ACC112 (cell line): ENCODE data around the gene ZBTB44.

Source experiments
- H2AFZ ChIP-seq: fragments of 200-600 bp; sonication (generic); one replicate; pipeline ENCODE4 v1.6.0; 2017; ENCODE audit warnings: antibody characterized with exemption, low read length; ENCODE audit not compliant: unreplicated experiment
- H3K27ac ChIP-seq: fragments of 200-600 bp; sonication (generic); 2 replicates; pipeline ENCODE4 v1.5.1; 2014; ENCODE audit warnings: low read depth, mild to moderate bottlenecking, antibody characterized with exemption, low read length, moderate library complexity
- H3K27me3 ChIP-seq: fragments of 200-600 bp; sonication (generic); 2 replicates; pipeline ENCODE4 v1.6.1; 2014; ENCODE audit warnings: mild to moderate bottlenecking, antibody characterized with exemption, low read length, moderate library complexity, mixed read lengths; ENCODE audit not compliant: insufficient read depth
- H3K36me3 ChIP-seq: fragments of 200-600 bp; sonication (generic); 2 replicates; pipeline ENCODE4 v1.6.1; 2016; ENCODE audit warnings: mild to moderate bottlenecking, antibody characterized with exemption, low read length, moderate library complexity, mixed read lengths; ENCODE audit not compliant: insufficient read depth
- H3K4me1 ChIP-seq: fragments of 200-600 bp; sonication (generic); one replicate; pipeline ENCODE4 v1.6.1; 2016; ENCODE audit warnings: low read length, mixed read lengths; ENCODE audit not compliant: insufficient read depth, unreplicated experiment, control insufficient read depth
- H3K4me3 ChIP-seq: fragments of 200-600 bp; sonication (generic); 2 replicates; pipeline ENCODE4 v1.5.1; 2014; ENCODE audit warnings: mild to moderate bottlenecking, low read depth, low read length
- H3K79me2 ChIP-seq: fragments of 200-600 bp; sonication (generic); one replicate; pipeline ENCODE4 v1.6.0; 2016; ENCODE audit warnings: low read length; ENCODE audit not compliant: control insufficient read depth, unreplicated experiment, insufficient read depth

Gene ZBTB44

DNA sequence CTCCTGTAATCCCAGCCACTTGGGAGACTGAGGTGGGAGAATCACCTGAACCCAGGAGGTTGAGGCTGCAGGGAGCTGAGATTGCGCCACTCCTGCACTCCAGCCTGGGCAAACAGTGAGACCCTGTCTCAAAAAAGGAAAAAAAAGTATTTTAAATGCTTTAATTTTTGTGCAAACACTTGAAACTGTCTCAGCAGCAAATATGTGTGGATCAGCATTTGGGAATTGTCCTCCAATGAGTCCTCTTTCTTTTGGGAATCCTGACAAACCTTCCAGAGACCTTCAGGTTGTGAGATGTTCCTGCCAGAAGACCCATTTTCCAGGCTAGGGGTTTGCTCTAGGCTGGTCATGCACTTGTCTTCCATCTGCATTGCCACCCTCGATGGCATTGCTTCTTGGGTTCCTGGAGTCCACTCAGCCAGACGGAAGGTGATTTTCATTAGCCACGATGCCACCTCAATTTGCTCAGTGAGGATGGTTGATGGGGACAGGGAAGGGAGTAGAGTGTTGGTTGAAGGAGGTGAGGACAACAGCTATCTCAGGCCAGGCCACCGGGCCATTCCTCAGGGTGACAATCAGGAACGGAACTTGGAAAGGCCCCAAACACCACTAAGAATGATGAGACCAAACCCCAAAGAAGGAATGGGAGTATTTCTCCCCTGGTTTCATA, 99.7 kb downstream of the ZBTB44 start:
- Histone ChIP-seq H3K27me3 (peaks cover 24% of the 10 kb centered on the region), H3K4me1 (no peaks in the 10 kb centered on the region)

DNA sequence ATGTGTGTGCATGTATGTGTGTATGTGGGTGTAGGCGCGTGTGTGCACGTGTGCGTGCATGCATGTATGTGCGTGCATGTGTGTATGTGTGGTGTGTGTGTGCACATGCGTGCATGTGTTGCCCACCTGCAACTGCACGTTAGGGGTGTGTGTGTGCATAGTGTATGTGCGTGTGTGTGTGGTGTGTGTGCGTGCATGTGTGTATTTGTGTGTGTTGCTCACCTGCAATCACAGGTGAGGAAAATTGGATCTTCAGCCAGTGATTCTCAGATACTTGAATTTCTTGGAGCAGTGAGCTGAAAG, 100.8 kb downstream of the ZBTB44 start:
- Histone ChIP-seq H3K4me3 (no peak overlapping the region), H3K36me3 (no peaks in the 10 kb centered on the region), H3K27ac (no peak overlapping the region), H2AFZ (no peak overlapping the region), H3K79me2 (no peaks in the 10 kb centered on the region), H3K4me1 (no peaks in the 10 kb centered on the region), H3K27me3 (peaks cover 24% of the 10 kb centered on the region)

More for the DNA sequence above, 99.7 kb downstream of the ZBTB44 start:
- Histone ChIP-seq H3K36me3 (no peaks in the 10 kb centered on the region), H3K4me3 (no peak overlapping the region), H3K27ac (no peak overlapping the region), H3K79me2 (no peaks in the 10 kb centered on the region), H2AFZ (no peak overlapping the region)

DNA sequence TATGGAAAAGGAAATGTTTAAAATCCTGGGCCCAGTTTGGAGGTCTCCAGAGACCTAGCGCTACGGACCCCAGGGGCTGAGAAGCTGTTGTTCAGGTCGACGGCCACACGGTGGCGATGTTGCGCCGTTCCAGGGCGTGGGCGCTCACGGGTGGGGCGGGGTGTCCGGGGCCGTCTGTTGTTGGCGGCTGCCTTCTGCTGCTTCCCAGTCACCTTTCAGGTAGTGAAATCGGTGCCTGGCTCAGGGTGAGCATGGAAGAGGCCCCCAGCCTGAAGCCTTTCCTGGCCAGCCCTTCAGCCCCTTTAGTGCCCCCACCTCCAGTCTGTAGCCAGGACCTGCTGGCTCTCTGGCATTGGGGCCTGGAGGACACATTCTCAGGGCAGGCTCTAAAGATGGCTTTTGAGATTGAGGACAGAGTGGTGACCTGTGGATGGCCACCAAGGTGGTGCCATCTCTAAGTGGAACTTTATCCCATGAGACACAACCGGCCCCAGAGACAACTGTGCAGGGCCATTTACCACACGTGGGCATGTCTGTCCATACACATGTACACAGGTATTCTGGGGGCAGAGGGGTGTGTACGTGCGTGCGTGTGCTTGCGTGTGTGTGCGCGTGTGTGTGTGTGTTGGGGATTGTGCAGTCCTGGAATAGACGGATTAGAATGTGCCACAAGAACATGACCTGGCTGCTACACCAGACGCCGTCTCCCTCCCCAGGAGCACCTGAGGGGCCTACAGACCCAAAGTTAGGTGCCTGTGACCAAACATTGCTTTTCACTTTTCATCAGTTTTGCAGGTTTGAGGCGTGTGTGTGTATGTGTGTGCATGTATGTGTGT, 101.4 kb downstream of the ZBTB44 start:
- H3K4me1 ChIP-seq = no peaks in the 10 kb centered on the region
- H3K36me3 ChIP-seq = no peaks in the 10 kb centered on the region
- H3K27ac ChIP-seq = no peak overlapping the region
- H2AFZ ChIP-seq = no peak overlapping the region
- no peaks in the 10 kb centered on the region for H3K79me2 ChIP-seq
- H3K27me3 ChIP-seq = peaks cover 24% of the 10 kb centered on the region
- H3K4me3 ChIP-seq = no peak overlapping the region

DNA sequence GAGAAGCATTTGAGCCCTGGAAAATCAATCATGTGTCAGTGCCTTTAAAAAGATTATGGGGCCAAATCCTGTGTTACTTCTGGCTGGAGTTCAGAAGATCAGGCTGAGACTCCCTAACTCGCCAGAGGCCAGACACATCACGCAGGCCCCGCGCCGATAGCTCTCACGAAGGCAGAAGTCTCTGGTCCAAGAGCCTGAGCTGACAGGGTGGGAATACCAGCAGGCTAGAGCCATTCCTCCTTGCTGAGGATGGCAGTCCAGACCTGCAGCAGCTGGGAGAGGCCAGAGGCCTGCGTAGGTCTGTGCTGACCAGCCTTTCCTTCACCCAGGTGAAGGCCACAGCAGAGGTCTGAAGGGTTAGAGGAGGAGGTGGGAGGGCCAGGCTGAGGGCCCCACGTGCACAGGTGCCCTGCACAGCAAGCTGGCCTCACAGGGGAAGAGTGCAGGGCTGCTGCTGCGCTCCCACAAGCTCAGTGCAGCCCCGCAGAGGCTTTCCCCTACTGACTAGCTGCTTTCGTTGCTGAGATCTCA, 102.2 kb downstream of the ZBTB44 start:
- Histone ChIP-seq H2AFZ (no peak overlapping the region), H3K36me3 (no peaks in the 10 kb centered on the region), H3K4me1 (no peaks in the 10 kb centered on the region), H3K4me3 (no peak overlapping the region), H3K79me2 (no peaks in the 10 kb centered on the region), H3K27ac (no peak overlapping the region), H3K27me3 (peaks cover 24% of the 10 kb centered on the region)

DNA sequence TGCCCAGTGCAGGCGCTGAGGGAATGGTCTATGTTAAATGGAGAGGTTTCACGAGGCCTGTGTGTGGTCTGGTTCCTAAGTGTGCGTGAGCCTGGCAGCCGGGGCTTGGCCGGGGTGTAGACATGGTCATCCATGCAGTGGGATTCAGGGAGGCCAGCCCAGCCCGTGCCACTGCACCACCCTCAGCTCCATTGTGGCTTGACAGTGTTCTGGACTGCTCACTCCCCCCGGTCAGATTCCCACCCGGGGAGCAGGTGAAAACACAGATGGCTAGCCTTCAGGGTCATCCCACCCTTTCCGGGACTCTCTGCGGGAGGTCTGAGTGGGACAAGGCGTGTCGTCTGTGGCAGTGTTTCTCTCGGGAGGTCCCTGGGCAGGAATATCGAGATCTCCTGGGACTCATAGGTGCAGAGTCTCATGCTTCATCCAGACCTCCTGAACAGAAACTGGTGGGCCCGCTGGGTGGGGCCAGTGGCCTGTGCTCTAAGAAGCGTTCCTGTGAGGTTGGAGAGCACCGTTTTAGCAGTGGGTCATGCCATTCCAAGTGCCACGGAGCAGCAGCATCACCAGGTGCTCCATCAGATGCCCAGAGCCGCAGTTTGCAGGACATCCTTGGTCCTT, 102.8 kb downstream of the ZBTB44 start:
- Histone ChIP-seq H3K27me3 (peaks cover 24% of the 10 kb centered on the region), H2AFZ (no peak overlapping the region), H3K4me1 (no peaks in the 10 kb centered on the region), H3K36me3 (no peaks in the 10 kb centered on the region), H3K27ac (no peak overlapping the region), H3K4me3 (no peak overlapping the region), H3K79me2 (no peaks in the 10 kb centered on the region)

GRCh38 chr11:130211144-130211543, 103.6 kb downstream of the ZBTB44 start:
- Histone ChIP-seq H3K4me1 (no peaks in the 10 kb centered on the region), H3K27me3 (peaks cover 20% of the 10 kb centered on the region), H3K79me2 (no peaks in the 10 kb centered on the region), H3K36me3 (no peaks in the 10 kb centered on the region), H3K4me3 (no peak overlapping the region), H3K27ac (no peak overlapping the region), H2AFZ (no peak overlapping the region)

DNA sequence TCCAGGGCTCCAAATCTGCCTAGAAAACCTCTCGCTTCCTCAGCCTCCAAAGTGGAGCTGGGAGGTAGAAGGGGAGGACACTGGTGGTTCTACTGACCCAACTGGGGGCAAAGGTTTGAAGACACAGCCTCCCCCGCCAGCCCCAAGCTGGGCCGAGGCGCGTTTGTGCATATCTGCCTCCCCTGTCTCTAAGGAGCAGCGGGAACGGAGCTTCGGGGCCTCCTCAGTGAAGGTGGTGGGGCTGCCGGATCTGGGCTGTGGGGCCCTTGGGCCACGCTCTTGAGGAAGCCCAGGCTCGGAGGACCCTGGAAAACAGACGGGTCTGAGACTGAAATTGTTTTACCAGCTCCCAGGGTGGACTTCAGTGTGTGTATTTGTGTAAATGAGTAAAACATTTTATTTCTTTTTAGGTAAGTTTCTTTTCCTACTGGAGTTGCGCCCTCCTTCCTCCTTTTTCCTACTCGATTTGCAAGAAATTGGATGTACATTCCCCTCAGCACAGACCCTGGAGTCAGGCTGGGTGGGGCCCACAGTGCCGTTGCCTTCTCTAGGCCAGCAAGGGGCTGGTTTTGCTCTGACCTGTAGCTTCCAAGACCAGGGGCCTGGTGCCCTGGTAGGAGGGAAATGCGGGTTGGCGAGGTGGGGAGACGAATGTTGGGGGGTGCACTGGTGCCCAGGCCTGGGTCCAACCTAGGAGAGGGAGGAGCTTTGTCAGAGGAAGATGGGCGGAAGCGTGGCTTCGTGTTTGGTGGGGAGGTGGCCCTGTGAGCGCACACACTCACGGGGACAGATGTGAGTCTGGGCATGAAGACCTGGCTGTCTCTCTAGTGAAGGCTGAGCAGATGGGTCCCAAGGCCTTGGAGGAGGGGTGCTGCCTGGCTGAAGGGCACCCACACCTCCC, 104.5 kb downstream of the ZBTB44 start:
- Histone ChIP-seq H3K36me3 (no peaks in the 10 kb centered on the region), H3K79me2 (no peaks in the 10 kb centered on the region), H3K27me3 (peaks cover 11% of the 10 kb centered on the region)

DNA sequence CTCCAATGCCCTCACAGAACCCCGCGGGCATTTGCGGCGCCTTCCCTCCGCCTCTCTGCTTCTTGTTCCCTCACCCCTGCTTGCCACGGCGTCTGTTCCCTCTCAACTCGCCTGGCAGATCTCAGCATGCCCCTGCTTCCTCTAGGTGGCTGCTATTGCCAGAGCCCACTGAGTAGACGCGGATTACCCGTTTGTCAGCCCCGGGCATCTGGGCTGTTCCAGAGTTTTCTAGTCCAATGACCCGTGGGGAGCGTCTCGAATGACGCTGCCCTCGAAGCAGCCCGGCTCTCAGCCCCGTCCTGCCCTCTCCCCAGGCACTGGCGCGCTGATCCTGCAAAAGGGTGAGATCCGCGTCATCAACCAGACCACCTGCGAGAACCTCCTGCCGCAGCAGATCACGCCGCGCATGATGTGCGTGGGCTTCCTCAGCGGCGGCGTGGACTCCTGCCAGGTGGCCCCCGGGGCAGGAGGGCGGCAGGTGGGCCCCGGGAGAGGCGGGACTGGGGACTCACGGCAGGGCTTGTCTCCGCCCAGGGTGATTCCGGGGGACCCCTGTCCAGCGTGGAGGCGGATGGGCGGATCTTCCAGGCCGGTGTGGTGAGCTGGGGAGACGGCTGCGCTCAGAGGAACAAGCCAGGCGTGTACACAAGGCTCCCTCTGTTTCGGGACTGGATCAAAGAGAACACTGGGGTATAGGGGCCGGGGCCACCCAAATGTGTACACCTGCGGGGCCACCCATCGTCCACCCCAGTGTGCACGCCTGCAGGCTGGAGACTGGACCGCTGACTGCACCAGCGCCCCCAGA, 105.4 kb downstream of the ZBTB44 start:
- Histone ChIP-seq H3K4me1 (no peaks in the 10 kb centered on the region), H3K27ac (no peak overlapping the region), H2AFZ (no peak overlapping the region), H3K27me3 (peaks cover 5% of the 10 kb centered on the region; the same call in 1 of the 2 replicates), H3K4me3 (no peak overlapping the region), H3K36me3 (no peaks in the 10 kb centered on the region), H3K79me2 (no peaks in the 10 kb centered on the region)

More for the DNA sequence above, 104.5 kb downstream of the ZBTB44 start:
- no peak overlapping the region for H3K4me3 ChIP-seq
- no peak overlapping the region for H2AFZ ChIP-seq
- H3K27ac ChIP-seq = no peak overlapping the region
- H3K4me1 ChIP-seq = no peaks in the 10 kb centered on the region

- Histone ChIP-seq H3K36me3 (no peaks in the 10 kb centered on the region), H2AFZ (no peak overlapping the region), H3K79me2 (no peaks in the 10 kb centered on the region), H3K27me3 (peaks cover 5% of the 10 kb centered on the region; the same call in 1 of the 2 replicates), H3K4me3 (no peak overlapping the region), H3K27ac (no peak overlapping the region), H3K4me1 (no peaks in the 10 kb centered on the region)
Observed at GRCh38 chr11:130208241-130209127, 106.2 kb downstream of the ZBTB44 start.
